Right kidney (tissue), 9 donors: ENCODE results near the gene ZNF333.
A peak's percentile ranks its signal among the peaks of the same experiment; 100 is the strongest.

Experiments
- DNase-seq: peaks from one replicate; pipeline ENCODE4 v3.0.0-alpha.2; 2016
- long read RNA-seq, 8 donors: transcript quantifications; one replicate each; lab custom pipeline, GENCODE V29; 2026

Gene ZNF333
- long read RNA-seq, donor 1, full-length matches to known transcripts, result 5 of 5 reads
- long read RNA-seq, donor 1, partial matches to known transcripts, result 0 of 5 reads
- long read RNA-seq, donor 1, other reads (novel, unspliced or antisense), result 0 of 5 reads
- long read RNA-seq, donor 2, full-length matches to known transcripts, result 2 of 2 reads
- long read RNA-seq, donor 2, partial matches to known transcripts, result 0 of 2 reads
- long read RNA-seq, donor 2, other reads (novel, unspliced or antisense), result 0 of 2 reads
- long read RNA-seq, donor 3, partial matches to known transcripts, result 0 of 2 reads
- long read RNA-seq, donor 3, other reads (novel, unspliced or antisense), result 0 of 2 reads
- long read RNA-seq, donor 4, full-length matches to known transcripts, result 7 of 7 reads
- long read RNA-seq, donor 4, partial matches to known transcripts, result 0 of 7 reads
- long read RNA-seq, donor 4, other reads (novel, unspliced or antisense), result 0 of 7 reads
- long read RNA-seq, donor 5, partial matches to known transcripts, result 0 of 4 reads
- long read RNA-seq, donor 5, other reads (novel, unspliced or antisense), result 0 of 4 reads
- long read RNA-seq, donor 6, partial matches to known transcripts, result 0 of 1 reads
- long read RNA-seq, donor 6, other reads (novel, unspliced or antisense), result 0 of 1 reads
- long read RNA-seq, donor 7, result 0 reads
- long read RNA-seq, donor 8, full-length matches to known transcripts, result 5 of 5 reads
- long read RNA-seq, donor 8, partial matches to known transcripts, result 0 of 5 reads
- long read RNA-seq, donor 8, other reads (novel, unspliced or antisense), result 0 of 5 reads

GRCh38 chr19:14689598-14690503 lies at the start of gene ZNF333:
TSS of gene ZNF333 (plus strand) at chr19:14690048. CDS start at chr19:14693492, 3,444 bp downstream.
- peak; percentile 93 for DNase-seq

GRCh38 chr19:14648506-14648905 lies 41.3 kb upstream of the ZNF333 start:
- no peak for DNase-seq

GRCh38 chr19:14649020-14649419 lies 40.8 kb upstream of the ZNF333 start:
- DNase-seq, result no peak

GRCh38 chr19:14650161-14650560 lies 39.7 kb upstream of the ZNF333 start:
- no peak for DNase-seq

- no peak for DNase-seq
Observed at GRCh38 chr19:14654786-14655560, 34.9 kb upstream of the ZNF333 start.

- no peak for DNase-seq
Observed at GRCh38 chr19:14655726-14656125, 34.1 kb upstream of the ZNF333 start.

- DNase-seq, result no peak
Observed at GRCh38 chr19:14659874-14660489, 29.9 kb upstream of the ZNF333 start.

- no peak for DNase-seq
Observed at GRCh38 chr19:14661372-14661924, 28.4 kb upstream of the ZNF333 start.

GRCh38 chr19:14669940-14670339 lies 19.9 kb upstream of the ZNF333 start:
- DNase-seq, result no peak

GRCh38 chr19:14670408-14670807 lies 19.4 kb upstream of the ZNF333 start:
- no peak for DNase-seq

- DNase-seq, result no peak
Observed at GRCh38 chr19:14672188-14672872, 17.5 kb upstream of the ZNF333 start.

GRCh38 chr19:14673088-14673487 lies 16.8 kb upstream of the ZNF333 start:
- DNase-seq, result no peak

GRCh38 chr19:14674764-14675163 lies 15.1 kb upstream of the ZNF333 start, which contains the start of gene ADGRE3:
TSS of gene ADGRE3 (minus strand) at chr19:14674844. CDS start at chr19:14674770, 74 bp downstream.
- DNase-seq, result no peak

- DNase-seq, result no peak
Observed at GRCh38 chr19:14676762-14677161, 13.1 kb upstream of the ZNF333 start.

- no peak for DNase-seq
Observed at GRCh38 chr19:14677464-14677863, 12.4 kb upstream of the ZNF333 start.

GRCh38 chr19:14678199-14678598 lies 11.6 kb upstream of the ZNF333 start:
- no peak for DNase-seq

- no peak for DNase-seq
Observed at GRCh38 chr19:14682084-14682483, 7.8 kb upstream of the ZNF333 start.

- DNase-seq, result no peak
Observed at GRCh38 chr19:14683439-14683838, 6.4 kb upstream of the ZNF333 start.

- no peak for DNase-seq
Observed at GRCh38 chr19:14686411-14686810, 3.4 kb upstream of the ZNF333 start.

- DNase-seq, result no peak
Observed at GRCh38 chr19:14694641-14695266, 4.9 kb downstream of the ZNF333 start.
